Measurements from ENCODE around the gene MAST4. TPM values are rescaled to one million over a fixed set of nuclear protein-coding genes. Genes with fewer than 3 reads are reported as not detected.

Gene MAST4
- total RNA-seq, 2 donors from 2014 or later: 9.5 to 20.8 TPM

DNA sequence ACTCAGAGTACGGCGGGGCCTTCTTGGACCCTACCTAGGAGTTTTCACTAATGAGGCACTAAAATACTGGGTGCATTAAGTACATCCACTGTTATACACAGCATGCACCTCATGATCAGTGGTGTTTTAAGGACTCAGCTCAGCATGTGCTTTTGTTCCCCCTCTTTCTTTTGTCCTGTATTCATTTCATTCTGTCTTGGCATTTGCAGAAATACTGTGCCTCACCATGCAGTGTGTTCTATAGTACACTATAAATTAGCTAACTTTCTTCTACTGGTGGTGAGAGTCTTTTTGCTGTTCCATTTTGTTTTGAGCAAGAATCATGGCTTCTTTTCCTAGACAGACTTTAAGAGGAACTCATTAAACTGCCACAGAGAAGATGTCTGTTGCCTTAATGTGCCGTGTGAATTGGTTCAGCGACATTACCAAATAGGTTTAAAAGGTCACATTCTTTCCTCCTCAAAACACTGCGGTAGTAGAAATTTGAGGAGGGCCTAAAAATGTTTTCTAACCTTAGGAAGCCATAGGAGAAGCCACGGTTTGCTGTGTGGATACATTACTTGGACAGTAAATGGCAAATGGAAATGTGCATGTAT is 276.6 kb downstream of the MAST4 start:
- no peak overlapping the region for H3K9ac ChIP-seq (ENCODE audit: low read depth in 2 of 2, low read length in 2 of 2)
- intact Hi-C loops (cut with DNase I): no loop called here
- H3K36me3 ChIP-seq: no peaks in the 10 kb centered on the region
- TF ChIP-seq, protein P1, sequence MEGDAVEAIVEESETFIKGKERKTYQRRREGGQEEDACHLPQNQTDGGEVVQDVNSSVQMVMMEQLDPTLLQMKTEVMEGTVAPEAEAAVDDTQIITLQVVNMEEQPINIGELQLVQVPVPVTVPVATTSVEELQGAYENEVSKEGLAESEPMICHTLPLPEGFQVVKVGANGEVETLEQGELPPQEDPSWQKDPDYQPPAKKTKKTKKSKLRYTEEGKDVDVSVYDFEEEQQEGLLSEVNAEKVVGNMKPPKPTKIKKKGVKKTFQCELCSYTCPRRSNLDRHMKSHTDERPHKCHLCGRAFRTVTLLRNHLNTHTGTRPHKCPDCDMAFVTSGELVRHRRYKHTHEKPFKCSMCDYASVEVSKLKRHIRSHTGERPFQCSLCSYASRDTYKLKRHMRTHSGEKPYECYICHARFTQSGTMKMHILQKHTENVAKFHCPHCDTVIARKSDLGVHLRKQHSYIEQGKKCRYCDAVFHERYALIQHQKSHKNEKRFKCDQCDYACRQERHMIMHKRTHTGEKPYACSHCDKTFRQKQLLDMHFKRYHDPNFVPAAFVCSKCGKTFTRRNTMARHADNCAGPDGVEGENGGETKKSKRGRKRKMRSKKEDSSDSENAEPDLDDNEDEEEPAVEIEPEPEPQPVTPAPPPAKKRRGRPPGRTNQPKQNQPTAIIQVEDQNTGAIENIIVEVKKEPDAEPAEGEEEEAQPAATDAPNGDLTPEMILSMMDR (IDR thresholded peaks at IDR 0.05): no peak
- H3K4me3 ChIP-seq: no peak overlapping the region
- no peak overlapping the region for H3K27ac ChIP-seq
- no peaks in the 10 kb centered on the region for H3K4me1 ChIP-seq
- DNase-seq: no peak
- H3K9me3 ChIP-seq: no peaks in the 10 kb centered on the region
- H3K27me3 ChIP-seq: no peaks in the 10 kb centered on the region

DNA sequence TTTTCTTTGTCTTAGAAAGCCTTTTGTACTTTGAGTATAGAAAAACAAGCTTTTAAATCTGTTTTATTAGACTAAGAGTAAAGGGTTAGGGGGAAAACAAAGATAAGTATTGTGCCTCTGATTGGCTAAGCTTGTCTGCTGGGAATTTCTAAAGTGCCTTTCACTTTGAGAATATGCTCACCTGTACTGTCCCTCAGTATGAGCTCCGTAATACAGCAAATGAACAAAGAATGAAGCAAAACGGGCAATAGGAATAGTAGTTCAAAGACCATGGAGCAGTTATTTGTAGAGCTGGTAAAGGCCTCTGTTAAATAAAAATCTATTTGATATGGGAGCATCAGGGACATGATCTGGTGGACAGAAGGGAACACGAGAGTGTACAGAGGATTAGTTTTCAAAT is 277.8 kb downstream of the MAST4 start:
- H3K27me3 ChIP-seq: no peaks in the 10 kb centered on the region
- DNase-seq: no peak
- no peaks in the 10 kb centered on the region for H3K4me1 ChIP-seq
- no peak overlapping the region for H3K9ac ChIP-seq (ENCODE audit: low read depth in 2 of 2, low read length in 2 of 2)
- no peaks in the 10 kb centered on the region for H3K36me3 ChIP-seq
- intact Hi-C loops (cut with DNase I): no loop called here
- no peak overlapping the region for H3K27ac ChIP-seq
- TF ChIP-seq, protein P1 (IDR thresholded peaks at IDR 0.05): no peak
- H3K9me3 ChIP-seq: no peaks in the 10 kb centered on the region
- no peak overlapping the region for H3K4me3 ChIP-seq

DNA sequence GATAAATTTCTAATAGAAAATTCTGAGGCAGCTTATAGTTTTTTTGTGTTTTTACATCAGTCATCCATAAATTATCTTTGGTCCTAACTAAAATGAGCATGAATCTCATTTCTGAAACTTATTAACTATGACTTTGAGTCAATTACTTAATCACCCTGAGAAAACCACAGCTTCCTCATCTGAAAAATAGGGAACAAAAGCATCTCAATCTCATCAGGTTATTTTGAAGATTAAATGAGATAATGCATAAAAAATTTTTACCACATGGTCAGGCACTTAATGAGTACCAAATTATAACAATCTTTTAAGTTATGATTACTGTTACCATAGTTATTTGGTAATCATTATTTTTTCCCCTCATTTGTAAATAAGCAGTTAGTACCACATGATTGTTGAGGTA is 279.1 kb downstream of the MAST4 start:
- Histone ChIP-seq H3K27me3 (no peaks in the 10 kb centered on the region), H3K4me1 (no peaks in the 10 kb centered on the region), H3K9ac (ENCODE audit: low read depth in 2 of 2, low read length in 2 of 2) (no peak overlapping the region), H3K4me3 (no peak overlapping the region), H3K9me3 (no peaks in the 10 kb centered on the region), H3K36me3 (no peaks in the 10 kb centered on the region), H3K27ac (no peak overlapping the region)
- TF ChIP-seq, protein P1 (IDR thresholded peaks at IDR 0.05): no peak
- intact Hi-C loops (cut with DNase I): no loop called here
- no peak for DNase-seq

DNA sequence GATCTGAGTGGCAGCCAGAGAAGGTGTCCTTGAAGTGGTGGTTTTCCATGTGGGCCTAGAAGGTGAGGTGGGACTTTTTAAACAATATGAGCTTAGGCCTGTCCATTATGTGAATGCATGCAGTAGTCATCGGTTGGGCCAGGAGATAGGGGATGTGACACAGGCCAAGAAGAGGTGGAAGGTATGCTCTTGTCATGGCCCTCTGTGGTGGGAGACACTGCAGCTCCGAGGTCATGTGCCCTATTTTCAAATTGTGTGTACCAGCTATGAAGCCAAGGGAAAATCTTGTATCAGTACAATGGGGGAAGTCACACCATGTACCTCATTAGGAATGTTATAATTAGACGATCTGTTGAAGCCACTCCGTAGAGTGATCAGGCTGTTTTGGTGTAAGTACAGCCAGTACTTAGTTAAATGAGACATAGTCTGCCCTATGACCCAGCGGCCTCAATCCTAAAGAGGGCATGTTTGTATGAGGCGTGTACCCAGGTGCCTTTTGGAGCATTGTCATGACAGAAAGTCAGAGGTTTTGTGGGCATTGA is 280.1 kb downstream of the MAST4 start:
- no peaks in the 10 kb centered on the region for H3K9me3 ChIP-seq
- H3K4me3 ChIP-seq: no peak overlapping the region
- no peaks in the 10 kb centered on the region for H3K27me3 ChIP-seq
- no peaks in the 10 kb centered on the region for H3K36me3 ChIP-seq
- TF ChIP-seq, protein P1 (IDR thresholded peaks at IDR 0.05): no peak
- H3K4me1 ChIP-seq: no peaks in the 10 kb centered on the region
- no peak overlapping the region for H3K9ac ChIP-seq (ENCODE audit: low read depth in 2 of 2, low read length in 2 of 2)
- no peak overlapping the region for H3K27ac ChIP-seq
- no peak for DNase-seq
- intact Hi-C loops (cut with DNase I): no loop called here

DNA sequence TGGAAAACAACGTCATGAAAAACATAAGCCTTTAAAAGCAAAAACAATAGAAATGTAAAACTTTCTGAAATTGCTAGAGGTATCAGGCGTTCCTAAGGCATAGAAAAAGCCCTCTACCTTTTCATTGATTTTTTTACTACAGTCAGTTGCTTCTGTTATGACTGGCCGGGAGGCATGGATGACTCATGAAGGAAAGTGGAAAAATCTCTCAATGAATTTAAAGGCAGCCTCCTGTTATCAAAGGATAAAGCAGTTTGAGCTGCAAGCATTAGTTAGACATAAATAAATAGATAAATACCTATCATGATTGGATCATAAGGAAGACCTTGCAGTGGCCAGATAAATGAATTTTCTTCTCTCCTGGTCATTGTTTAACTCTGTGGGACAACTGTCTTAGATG is 281.6 kb downstream of the MAST4 start:
- intact Hi-C loops (cut with DNase I): no loop called here
- Histone ChIP-seq H3K27ac (no peak overlapping the region), H3K9me3 (no peaks in the 10 kb centered on the region), H3K4me1 (no peaks in the 10 kb centered on the region), H3K27me3 (no peaks in the 10 kb centered on the region), H3K9ac (ENCODE audit: low read depth in 2 of 2, low read length in 2 of 2) (no peak overlapping the region), H3K36me3 (no peaks in the 10 kb centered on the region), H3K4me3 (no peak overlapping the region)
- TF ChIP-seq, protein P1 (IDR thresholded peaks at IDR 0.05): no peak
- no peak for DNase-seq
